SHP77 treated with DMSO at 0.1 percent for 48 hours (cell line): Measurements from ENCODE around the gene LATS2.

Experiments
- DNase-seq: peaks from one replicate; lab custom pipeline; 2025; lab: John Stamatoyannopoulos, UW

LATS2 gene

GRCh38 chr13:21015284-21015683 lies 46.1 kb downstream of the LATS2 start:
- DNase-seq: no peak

GRCh38 chr13:21014502-21015170 lies 46.8 kb downstream of the LATS2 start:
- no peak for DNase-seq

- no peak for DNase-seq
Measured at GRCh38 chr13:21014139-21014501, 47.3 kb downstream of the LATS2 start.

- DNase-seq: no peak
Measured at GRCh38 chr13:21013682-21014038, 47.7 kb downstream of the LATS2 start.

GRCh38 chr13:21012841-21013681 lies 48.3 kb downstream of the LATS2 start:
- DNase-seq: no peak

- no peak for DNase-seq
Measured at GRCh38 chr13:21012211-21012610, 49.2 kb downstream of the LATS2 start.

- DNase-seq: no peak
Measured at GRCh38 chr13:21011378-21011777, 50.0 kb downstream of the LATS2 start.

GRCh38 chr13:21010621-21011020 lies 50.8 kb downstream of the LATS2 start:
- no peak for DNase-seq

- no peak for DNase-seq
Measured at GRCh38 chr13:21009036-21009435, 52.4 kb downstream of the LATS2 start.

GRCh38 chr13:21008026-21008425 lies 53.4 kb downstream of the LATS2 start:
- no peak for DNase-seq

- DNase-seq: no peak
Measured at GRCh38 chr13:21006141-21007005, 55.0 kb downstream of the LATS2 start.

- DNase-seq: no peak
Measured at GRCh38 chr13:21005193-21005592, 56.2 kb downstream of the LATS2 start.

GRCh38 chr13:21001471-21001870 lies 59.9 kb downstream of the LATS2 start:
- DNase-seq: no peak

GRCh38 chr13:21000647-21001046 lies 60.7 kb downstream of the LATS2 start:
- no peak for DNase-seq

GRCh38 chr13:20998649-20999415 lies 62.6 kb downstream of the LATS2 start:
- DNase-seq: no peak

GRCh38 chr13:20997301-20998161 lies 63.9 kb downstream of the LATS2 start:
- no peak for DNase-seq

GRCh38 chr13:20995245-20995838 lies 66.0 kb downstream of the LATS2 start:
- no peak for DNase-seq

- DNase-seq: no peak
Measured at GRCh38 chr13:20994441-20994821, 67.0 kb downstream of the LATS2 start.

- DNase-seq: no peak
Measured at GRCh38 chr13:20993661-20994440, 67.5 kb downstream of the LATS2 start.

- no peak for DNase-seq
Measured at GRCh38 chr13:20993211-20993610, 68.2 kb downstream of the LATS2 start.
